GM18526 (cell line): ENCODE data around the gene ZNF723.

Experiments used
- POLR2A ChIP-seq: IDR thresholded peaks from 3 replicates; pipeline ENCODE4 v1.6.1; 2011; ENCODE audit not compliant: insufficient read length; ENCODE audit errors: extremely low read depth

Gene ZNF723

DNA sequence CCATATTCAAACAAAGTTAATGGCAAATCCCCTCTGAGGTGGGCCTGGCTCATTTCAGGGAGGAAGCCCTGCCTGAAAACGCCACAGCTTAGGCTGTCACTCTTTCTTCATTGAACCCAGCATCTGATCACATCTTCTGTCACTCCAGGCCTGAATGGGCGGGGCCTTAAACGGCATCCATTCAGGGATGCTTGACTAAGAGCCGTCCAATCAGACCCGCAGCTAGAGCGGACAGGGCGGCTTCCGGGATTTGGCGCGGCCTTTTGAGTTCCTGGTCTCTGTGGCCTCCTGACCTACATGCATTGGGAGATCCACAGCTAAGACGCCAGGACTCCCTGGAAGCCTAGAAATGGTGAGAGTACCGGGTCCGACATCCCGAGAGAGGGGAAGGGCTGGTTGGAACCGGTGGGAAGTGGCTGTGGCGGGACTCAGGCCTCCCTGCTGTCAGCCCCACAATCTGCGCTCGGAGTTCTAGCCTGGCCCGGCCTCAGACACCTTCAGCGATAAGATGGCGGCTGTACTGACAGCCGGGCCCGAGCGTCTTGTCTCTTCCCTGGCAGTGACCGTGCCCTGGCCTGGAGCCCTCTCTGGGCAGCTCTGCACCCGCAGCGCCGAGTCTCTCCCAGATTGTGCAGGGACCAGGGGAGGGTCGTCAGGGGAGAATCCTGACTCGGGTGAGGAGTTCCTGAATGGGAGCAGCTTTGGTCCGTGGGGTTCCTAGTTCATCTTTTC is at the start of gene ZNF723:
TSS of gene ZNF723 (plus strand) at position 261 of the 732 bp plus-strand sequence. CDS start at position 350, 89 bp downstream.
- no peak for TF ChIP-seq POLR2A

DNA sequence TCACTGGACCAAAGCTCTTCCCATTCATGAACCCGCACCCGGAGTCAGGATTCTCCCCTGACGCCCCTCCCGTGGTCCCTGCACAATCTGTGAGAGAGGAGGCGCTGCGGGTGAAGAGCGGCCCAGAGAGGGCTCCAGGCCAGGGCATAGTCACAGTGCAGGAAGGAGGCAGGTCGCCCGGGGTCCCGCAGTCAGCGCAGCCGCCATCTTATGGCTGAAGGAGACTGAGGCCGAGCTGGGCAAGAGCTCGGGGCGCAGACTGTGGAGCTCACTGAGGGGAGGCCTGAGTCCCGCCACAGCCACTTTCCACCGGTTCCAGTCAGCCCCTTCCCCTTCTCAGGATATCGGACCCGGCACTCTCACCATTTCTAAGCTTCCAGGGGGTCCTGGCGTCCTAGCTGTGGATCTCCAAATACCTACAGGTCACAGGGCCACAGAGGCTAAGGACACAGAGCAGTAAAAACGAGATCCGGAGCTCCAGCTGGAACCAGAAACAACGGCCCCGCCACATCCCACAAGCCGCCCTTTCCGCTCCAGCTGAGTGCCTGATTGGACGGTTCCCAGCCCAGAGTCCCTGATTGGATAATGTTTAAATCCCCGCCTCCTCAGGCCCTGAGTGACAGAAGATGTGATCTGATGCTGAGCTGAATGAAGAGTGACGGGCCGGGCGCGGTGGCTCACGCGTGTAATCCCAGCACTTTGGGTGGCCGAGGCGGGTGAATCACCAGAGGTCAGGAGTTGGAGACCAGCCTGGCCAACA is 48.3 kb upstream of the ZNF723 start, which contains the start of gene ZNF99:
TSS of gene ZNF99 (minus strand) at position 501 of the 760 bp plus-strand sequence. CDS start at position 366, 135 bp downstream.
- TF ChIP-seq POLR2A = no peak

DNA sequence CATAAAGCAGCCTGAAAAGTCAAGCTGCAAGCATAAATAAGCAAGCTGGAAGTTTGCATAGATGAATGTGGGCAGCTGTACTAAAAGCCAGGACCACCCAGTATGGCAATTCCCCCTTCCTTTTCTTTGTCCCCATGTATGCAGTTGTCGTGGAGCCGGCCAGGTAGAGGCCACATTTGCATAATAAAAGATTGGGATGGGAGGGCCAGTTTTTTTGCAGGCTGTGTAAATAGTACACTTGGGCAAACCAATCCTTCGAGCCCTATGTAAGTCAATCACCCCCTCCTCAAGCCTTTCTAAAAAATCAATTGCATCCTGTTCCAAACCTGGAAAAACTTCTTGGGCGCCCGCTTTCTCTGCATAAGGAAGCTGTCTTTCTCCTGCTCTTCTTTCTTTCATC is 35.1 kb upstream of the ZNF723 start:
- TF ChIP-seq POLR2A = no peak

DNA sequence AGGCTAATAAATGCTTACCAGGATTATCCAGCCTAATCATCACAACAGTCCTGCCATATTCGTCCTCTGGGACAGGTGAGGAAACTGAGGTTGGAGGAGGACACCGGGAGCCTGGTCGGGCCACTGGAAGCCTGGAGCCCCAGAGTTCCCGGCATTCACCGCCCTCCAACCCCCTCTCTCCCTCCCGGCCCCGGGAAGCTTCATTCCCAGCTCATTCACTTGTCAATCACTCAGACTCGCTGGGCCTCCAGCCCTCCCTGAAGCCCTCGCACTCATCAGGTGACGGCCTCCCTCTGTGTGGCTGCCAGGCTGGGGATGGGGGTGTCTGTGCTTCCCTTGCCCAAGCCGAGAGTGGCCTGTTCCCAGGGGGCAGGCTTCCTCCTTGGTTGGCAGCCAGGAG is 25.7 kb upstream of the ZNF723 start:
- no peak for TF ChIP-seq POLR2A

DNA sequence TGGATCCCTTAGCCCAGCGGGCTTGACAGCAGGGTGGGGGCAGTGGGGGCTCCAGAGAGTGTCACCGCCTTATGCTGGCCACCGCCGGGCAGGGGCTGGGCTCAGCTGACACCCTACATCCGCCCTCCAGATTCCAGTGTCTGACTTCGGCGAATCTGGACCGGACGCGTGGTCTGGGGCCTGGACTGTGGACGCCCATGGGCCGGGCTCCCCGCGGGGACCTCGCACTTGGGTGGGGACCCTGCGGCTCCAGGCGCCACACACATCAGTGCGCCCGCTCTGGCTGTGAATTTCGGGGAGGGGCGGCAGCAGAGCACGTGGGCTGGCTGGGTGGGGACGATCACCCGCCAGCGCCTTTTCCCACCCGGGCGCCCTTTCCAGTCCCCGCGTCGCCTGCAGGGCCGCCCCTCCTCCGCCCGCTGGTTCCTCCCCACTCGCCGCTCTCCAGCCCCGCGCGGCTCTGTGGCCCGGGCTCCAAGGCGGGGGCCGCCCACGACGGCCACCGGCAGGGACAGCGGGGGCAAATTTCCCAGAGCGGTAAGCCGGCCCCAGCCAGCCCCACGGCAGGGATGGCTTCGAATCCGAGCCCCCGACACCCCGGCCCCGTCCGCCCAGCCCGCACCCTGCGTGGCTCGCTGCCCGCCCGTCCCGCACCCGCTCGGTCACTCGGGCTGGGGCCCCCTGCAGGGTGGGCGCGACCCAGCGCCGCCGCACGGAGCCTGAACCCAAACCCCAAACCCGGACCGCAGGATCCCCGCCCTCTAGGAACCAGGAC is 24.8 kb upstream of the ZNF723 start:
- TF ChIP-seq POLR2A = no peak

DNA sequence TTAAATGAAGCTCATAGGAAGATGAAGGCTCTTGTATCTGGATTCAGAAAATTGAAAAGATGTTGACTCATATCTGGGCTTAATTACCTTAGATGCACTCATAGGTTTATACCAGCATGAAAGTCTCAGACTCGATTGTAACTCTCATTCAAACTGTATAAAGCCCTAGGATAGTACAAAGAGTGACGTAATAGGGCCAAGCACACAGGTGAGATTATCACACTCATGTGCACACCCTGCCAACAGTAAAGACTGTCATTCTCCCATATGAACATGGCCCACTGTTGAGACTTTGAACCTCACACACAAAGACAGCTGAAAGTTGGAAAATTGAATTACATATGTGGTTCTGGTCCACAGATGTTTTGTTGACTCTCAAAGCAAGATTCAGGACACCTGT is 18.0 kb upstream of the ZNF723 start:
- TF ChIP-seq POLR2A = no peak

DNA sequence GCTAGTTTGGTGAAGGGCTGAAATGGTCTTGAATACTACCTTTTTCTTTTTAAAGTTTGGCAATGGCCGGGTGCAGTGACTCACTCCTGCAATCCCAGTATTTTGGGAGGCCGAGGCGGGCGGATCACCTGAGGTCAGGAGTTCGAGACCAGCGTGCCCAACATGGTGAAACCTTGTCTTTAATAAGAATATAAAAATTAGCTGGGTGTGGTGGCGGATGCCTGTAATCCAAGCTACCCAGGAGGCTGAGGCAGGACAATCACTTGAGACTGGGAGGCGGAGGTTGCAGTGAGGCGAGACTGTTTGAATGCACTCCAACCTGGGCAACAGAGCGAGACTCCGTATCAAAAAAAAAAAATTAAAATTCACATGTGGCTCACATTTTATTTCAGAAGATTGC is 880 bp upstream of the ZNF723 start:
- no peak for TF ChIP-seq POLR2A

DNA sequence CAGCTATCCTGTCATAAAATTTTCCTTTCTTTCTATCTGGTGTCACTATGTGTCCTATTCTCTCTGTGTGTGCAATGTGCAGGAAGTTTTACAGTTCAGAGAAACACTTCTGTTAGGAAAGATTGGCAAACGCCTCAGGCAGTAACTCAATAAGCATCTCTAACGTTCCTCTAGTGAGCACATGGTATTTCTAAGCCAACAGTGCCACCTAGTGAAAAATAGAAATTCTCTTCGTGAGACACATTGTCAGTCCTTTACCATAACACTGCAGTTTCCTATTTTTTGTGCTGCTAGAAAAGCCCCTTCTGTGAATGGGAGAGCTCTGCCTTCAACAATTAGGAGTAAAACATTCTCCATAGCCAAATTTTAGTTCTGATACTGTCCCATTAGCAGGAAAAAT is 50.7 kb downstream of the ZNF723 start:
- no peak for TF ChIP-seq POLR2A

DNA sequence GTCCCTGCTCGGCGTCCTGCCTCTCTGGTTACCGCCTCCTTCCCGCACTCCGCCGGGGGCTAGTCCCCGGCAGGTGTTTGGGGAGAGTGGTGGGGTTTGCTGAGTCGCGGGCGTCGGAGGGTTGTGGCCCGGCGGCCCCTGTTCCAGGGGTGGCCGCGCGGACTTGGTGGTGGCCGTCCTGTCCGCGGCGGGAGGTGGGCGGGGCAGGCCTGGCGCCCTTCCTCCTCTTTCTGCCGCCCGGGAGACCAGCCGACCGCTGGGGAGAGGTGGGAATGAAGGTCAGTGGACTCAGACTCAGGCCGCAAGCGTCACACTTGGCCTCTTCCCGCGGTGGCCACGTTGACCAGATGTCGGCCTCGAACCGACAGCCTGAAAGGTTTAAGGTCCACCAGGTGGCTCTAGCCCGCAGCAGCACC is 61.8 kb downstream of the ZNF723 start:
- TF ChIP-seq POLR2A = no peak

DNA sequence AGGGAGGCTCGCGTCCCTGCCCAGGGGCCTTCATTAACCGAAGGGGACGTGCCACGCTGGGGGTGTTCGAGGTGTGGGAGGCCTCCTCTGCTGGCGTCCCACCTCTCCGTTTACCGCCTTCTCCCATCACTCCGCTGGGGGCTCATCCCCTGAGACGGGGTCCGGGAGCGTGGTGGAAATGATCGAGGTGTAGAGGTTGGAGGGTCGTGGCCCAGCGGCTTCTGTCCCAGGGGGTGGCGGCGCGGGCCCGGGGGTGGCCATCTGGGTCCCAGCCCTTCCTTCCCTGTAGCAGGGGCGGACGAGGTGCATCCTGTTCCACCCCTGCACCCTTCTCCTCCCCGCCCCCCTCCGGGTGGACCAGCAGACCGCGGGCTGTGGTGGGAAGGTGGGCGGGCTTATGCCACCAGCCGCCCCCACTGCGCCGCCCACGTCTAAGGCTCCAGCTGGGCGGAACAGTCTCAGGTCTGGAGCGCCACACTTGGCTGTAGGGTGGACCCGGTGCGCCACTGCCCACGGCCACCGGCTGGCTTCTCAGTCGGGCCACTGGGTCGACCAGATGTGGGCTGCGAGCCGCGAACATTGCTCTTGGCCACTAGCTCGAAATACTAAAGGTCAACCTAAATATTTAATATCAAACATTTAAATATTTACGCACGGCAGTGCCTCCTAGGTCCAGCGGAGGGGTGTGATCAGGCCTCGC is 69.5 kb downstream of the ZNF723 start:
- TF ChIP-seq POLR2A = no peak
